ENCODE measurements around the gene MYO7A. TPM values are rescaled to one million over a fixed set of nuclear protein-coding genes. Genes with fewer than 3 reads are reported as not detected.

MYO7A gene
- total RNA-seq, 4 donors from 2014 or later: 4.8 to 9.1 (median 6.4) TPM

- 81% methylated on average over 6 of the region's 6 CpGs for WGBS
- peaks cover 3 to 21% (median 19%) of the 10 kb centered on the region in 4 donors for H3K4me1 ChIP-seq
- H3K36me3 ChIP-seq: peaks cover 0 to 49% (median 10%) of the 10 kb centered on the region in 4 donors
- peaks cover 0 to 21% (median 0%) of the 10 kb centered on the region in 4 donors for H3K27me3 ChIP-seq
- H3K27ac ChIP-seq (replicated peaks in 1 of 4): no peak overlapping the region
- TF ChIP-seq CTCF (IDR thresholded peaks at IDR 0.05): no peak
- no peak overlapping the region for H3K4me3 ChIP-seq
- no peak for DNase-seq (ENCODE audit: extremely low spot score)
- intact Hi-C loops (cut with DNase I): no loop called here
- H3K9me3 ChIP-seq: no peaks in the 10 kb centered on the region
Measured at GRCh38 chr11:77124488-77124887, 3.6 kb upstream of the MYO7A start.

GRCh38 chr11:77125191-77125590 is 2.9 kb upstream of the MYO7A start:
- Histone ChIP-seq H3K9me3 (no peaks in the 10 kb centered on the region), H3K4me3 (no peak overlapping the region), H3K4me1 (peaks cover 3 to 21% (median 20%) of the 10 kb centered on the region in 4 donors), H3K36me3 (peaks cover 0 to 42% (median 8%) of the 10 kb centered on the region in 4 donors), H3K27ac (replicated peaks in 1 of 4) (no peak overlapping the region), H3K27me3 (peaks cover 0 to 21% (median 0%) of the 10 kb centered on the region in 4 donors)
- intact Hi-C loops (cut with DNase I): loop anchor here (5.0 kb wide), 1 partner anchor 422 kb away; no protein-coding TSS in a partner anchor
- no peak for DNase-seq (ENCODE audit: extremely low spot score)
- TF ChIP-seq CTCF (IDR thresholded peaks at IDR 0.05) (no peak), POLR2AphosphoS5 (IDR thresholded peaks at IDR 0.05) (no peak), POLR2A (IDR thresholded peaks at IDR 0.05; ENCODE audit: low read depth) (no peak), EP300 (IDR thresholded peaks at IDR 0.05) (no peak)
- WGBS: 64% methylated on average over 6 of the region's 6 CpGs

- intact Hi-C loops (cut with DNase I): loop anchor here (5.0 kb wide), 1 partner anchor 422 kb away; no protein-coding TSS in a partner anchor
- Histone ChIP-seq H3K9me3 (no peaks in the 10 kb centered on the region), H3K27ac (replicated peaks in 1 of 4) (no peak overlapping the region)
Measured at GRCh38 chr11:77125695-77126094, 2.4 kb upstream of the MYO7A start.

GRCh38 chr11:77126156-77126775 is 1.8 kb upstream of the MYO7A start:
- whole genome bisulfite sequencing: 86% methylated on average over 12 of the region's 17 CpGs
- Histone ChIP-seq H3K4me3 (no peak overlapping the region), H3K9me3 (no peaks in the 10 kb centered on the region), H3K27ac (replicated peaks in 1 of 4) (no peak overlapping the region), H3K4me1 (peaks cover 11 to 32% (median 31%) of the 10 kb centered on the region in 4 donors), H3K27me3 (peaks cover 0 to 21% (median 0%) of the 10 kb centered on the region in 4 donors), H3K36me3 (peaks cover 0 to 31% (median 4%) of the 10 kb centered on the region in 4 donors)
- DNase-seq (ENCODE audit: extremely low spot score): no peak
- intact Hi-C loops (cut with DNase I): loop anchor here (5.0 kb wide), 1 partner anchor 421 kb away; no protein-coding TSS in a partner anchor
- TF ChIP-seq POLR2A (IDR thresholded peaks at IDR 0.05; ENCODE audit: low read depth): no peak
- no peak for TF ChIP-seq EP300 (IDR thresholded peaks at IDR 0.05)
- TF ChIP-seq CTCF (IDR thresholded peaks at IDR 0.05): no peak
- no peak for TF ChIP-seq POLR2AphosphoS5 (IDR thresholded peaks at IDR 0.05)

More at GRCh38 chr11:77125695-77126094, 2.4 kb upstream of the MYO7A start:
- WGBS: 83% methylated on average over 4 of the region's 4 CpGs
- Histone ChIP-seq H3K4me3 (no peak overlapping the region), H3K4me1 (peaks cover 5 to 26% (median 25%) of the 10 kb centered on the region in 4 donors), H3K27me3 (peaks cover 0 to 21% (median 0%) of the 10 kb centered on the region in 4 donors), H3K36me3 (peaks cover 0 to 37% (median 6%) of the 10 kb centered on the region in 4 donors)
- TF ChIP-seq EP300 (IDR thresholded peaks at IDR 0.05) (no peak), POLR2AphosphoS5 (IDR thresholded peaks at IDR 0.05) (no peak), CTCF (IDR thresholded peaks at IDR 0.05) (no peak), POLR2A (IDR thresholded peaks at IDR 0.05; ENCODE audit: low read depth) (no peak)
- no peak for DNase-seq (ENCODE audit: extremely low spot score)
